NT2/D1 (cell line): ENCODE results near the gene OGA.

Source experiments
- YY1 ChIP-seq: IDR thresholded peaks from 2 replicates; pipeline ENCODE4 v1.6.1; 2011; ENCODE audit not compliant: insufficient read length, insufficient read depth
- ZNF274 ChIP-seq: IDR thresholded peaks from 2 replicates; pipeline ENCODE4 v1.6.1; 2011; ENCODE audit warnings: mild to moderate bottlenecking, low read depth, low read length

DNA sequence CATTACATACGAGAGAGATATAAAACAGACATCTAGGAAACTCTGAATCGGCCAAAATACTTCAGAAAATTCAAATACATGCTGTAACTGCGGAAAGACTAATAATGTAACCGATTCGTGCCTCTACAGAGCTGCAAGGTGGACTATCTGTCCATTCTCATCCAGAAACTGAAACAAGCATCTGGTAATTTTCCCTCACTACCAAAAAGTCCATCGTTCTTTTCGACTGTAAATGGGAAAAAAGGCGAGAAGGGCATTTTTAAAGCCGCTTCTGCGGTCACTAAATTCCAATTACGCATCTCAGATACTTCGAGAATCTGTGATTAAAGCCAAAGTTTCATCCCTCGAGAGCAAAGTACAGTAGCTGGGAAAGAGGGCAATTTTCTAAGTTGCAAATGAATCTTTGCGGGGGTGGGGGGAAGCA is 1.3 kb downstream of the OGA start:
- TF ChIP-seq YY1 (no peak), ZNF274 (no peak)
